WTC11 (cell line): ENCODE measurements around the gene DCLK2. TPM values are rescaled to one million over a fixed set of nuclear protein-coding genes. Genes with fewer than 3 reads are reported as not detected.

Experiments used
- ATAC-seq: fragments of 200-7000 bp; cut with Tn5 transposase; 2 replicates; pipeline ENCODE4 v1.10.0; 2021; ENCODE audit warnings: mild to moderate bottlenecking, moderate library complexity
- CTCF ChIA-PET: fragments of 300-600 bp; sonication (Branson Sonifier 250); formaldehyde crosslinking; loops from one replicate; lab custom pipeline; 2021; ENCODE audit warnings: antibody characterized with exemption; lab: Charles Lee
- POLR2A ChIA-PET: fragments of 350-600 bp; sonication (Branson Sonifier 250); formaldehyde crosslinking; loops from one replicate; lab custom pipeline; 2021; ENCODE audit warnings: antibody characterized with exemption; lab: Charles Lee
- DNase-seq: peaks from one replicate; pipeline ENCODE4 v3.0.0; 2021; ENCODE audit warnings: low spot score
- H3K27ac Mint-ChIP-seq: 2 replicates; pipeline ENCODE4 v1.8.0; 2021; ENCODE audit warnings: mixed read lengths
- H3K27me3 Mint-ChIP-seq: 2 replicates; pipeline ENCODE4 v1.8.0; 2021; ENCODE audit warnings: low read depth, mild to moderate bottlenecking, moderate library complexity, mixed read lengths
- H3K36me3 Mint-ChIP-seq: 2 replicates; pipeline ENCODE4 v1.8.0; 2021; ENCODE audit warnings: mixed read lengths
- H3K4me1 Mint-ChIP-seq: 2 replicates; pipeline ENCODE4 v1.8.0; 2022; ENCODE audit warnings: mixed read lengths
- H3K4me3 Mint-ChIP-seq: 2 replicates; pipeline ENCODE4 v1.8.0; 2021; ENCODE audit warnings: mild to moderate bottlenecking, moderate library complexity, mixed read lengths
- H3K9me3 Mint-ChIP-seq: 2 replicates; pipeline ENCODE4 v1.8.0; 2021; ENCODE audit warnings: mixed read lengths
- ATF6 ChIP-seq: sonication (generic); formaldehyde crosslinking; IDR thresholded peaks from 2 replicates; pipeline ENCODE4 v1.8.1; 2023; ENCODE audit warnings: mild to moderate bottlenecking, missing genetic modification reagents
- E2F4 ChIP-seq: sonication (generic); formaldehyde crosslinking; IDR thresholded peaks from 2 replicates; pipeline ENCODE4 v1.8.1; 2022; ENCODE audit warnings: low read depth, mild to moderate bottlenecking, moderate library complexity, missing genetic modification reagents, borderline replicate concordance
- E2F5 ChIP-seq: sonication (generic); formaldehyde crosslinking; IDR thresholded peaks from 2 replicates; pipeline ENCODE4 v1.8.1; 2022; ENCODE audit warnings: mild to moderate bottlenecking, moderate library complexity, missing genetic modification reagents
- MYBL2 ChIP-seq: sonication (generic); formaldehyde crosslinking; IDR thresholded peaks from 2 replicates; pipeline ENCODE4 v1.8.1; 2023; ENCODE audit warnings: mild to moderate bottlenecking, moderate library complexity, missing genetic modification reagents
- ZNF121 ChIP-seq: sonication (generic); formaldehyde crosslinking; IDR thresholded peaks from 2 replicates; pipeline ENCODE4 v1.8.0; 2023; ENCODE audit warnings: missing genetic modification reagents
- total RNA-seq: library from RNA; stranded (reverse); gene quantifications from 3 replicates; pipeline ENCODE4 v1.2.3, GENCODE V29; 2021
- TF ChIP-seq, protein P1 (sequence below): sonication (generic); formaldehyde crosslinking; IDR thresholded peaks from 2 replicates; pipeline ENCODE4 v1.8.0; 2022; ENCODE audit warnings: missing genetic modification reagents
- TF ChIP-seq, protein P2 (sequence below): sonication (generic); formaldehyde crosslinking; IDR thresholded peaks from 2 replicates; pipeline ENCODE4 v1.8.1; 2023; ENCODE audit warnings: mild to moderate bottlenecking, missing genetic modification reagents
- TF ChIP-seq, protein P3 (sequence below): fragments of 200-600 bp; IDR thresholded peaks from 2 replicates; pipeline ENCODE4 v1.8.0; 2022; ENCODE audit warnings: antibody characterized with exemption
- TF ChIP-seq, protein P4 (sequence below): sonication (generic); formaldehyde crosslinking; IDR thresholded peaks from 2 replicates; pipeline ENCODE4 v1.8.1; 2023; ENCODE audit warnings: mild to moderate bottlenecking, missing genetic modification reagents, moderate library complexity
- TF ChIP-seq, protein P5 (sequence below): sonication (generic); formaldehyde crosslinking; IDR thresholded peaks from 2 replicates; pipeline ENCODE4 v1.8.0; 2023; ENCODE audit warnings: missing genetic modification reagents

Gene DCLK2
- total RNA-seq, 1 experiment from 2014 or later, result 0.17 TPM

DNA sequence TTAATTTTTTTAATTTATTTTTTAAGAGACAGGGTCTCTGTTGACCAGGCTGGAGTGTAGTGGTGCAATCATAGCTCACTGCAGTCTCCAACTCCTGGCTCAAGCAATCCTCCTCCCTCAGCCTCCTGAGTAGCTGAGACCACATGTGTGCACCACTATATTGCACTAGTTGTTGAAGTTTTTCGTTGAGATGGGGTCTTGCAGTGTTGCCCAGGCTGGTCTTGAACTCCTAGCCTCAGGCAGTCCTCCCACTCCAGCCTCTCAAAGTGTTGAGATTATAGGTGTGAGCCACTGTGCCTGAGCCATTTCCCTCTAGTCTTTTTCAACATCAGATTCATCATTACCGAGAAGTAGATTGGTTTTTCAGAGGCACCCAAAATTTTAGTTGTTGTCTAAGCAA, 165.7 kb downstream of the DCLK2 start:
- TF ChIP-seq ZNF121 (CRISPR knock-in tag) (peak; percentile 86), E2F4 (no peak), E2F5 (no peak)
- TF ChIP-seq, protein P1, sequence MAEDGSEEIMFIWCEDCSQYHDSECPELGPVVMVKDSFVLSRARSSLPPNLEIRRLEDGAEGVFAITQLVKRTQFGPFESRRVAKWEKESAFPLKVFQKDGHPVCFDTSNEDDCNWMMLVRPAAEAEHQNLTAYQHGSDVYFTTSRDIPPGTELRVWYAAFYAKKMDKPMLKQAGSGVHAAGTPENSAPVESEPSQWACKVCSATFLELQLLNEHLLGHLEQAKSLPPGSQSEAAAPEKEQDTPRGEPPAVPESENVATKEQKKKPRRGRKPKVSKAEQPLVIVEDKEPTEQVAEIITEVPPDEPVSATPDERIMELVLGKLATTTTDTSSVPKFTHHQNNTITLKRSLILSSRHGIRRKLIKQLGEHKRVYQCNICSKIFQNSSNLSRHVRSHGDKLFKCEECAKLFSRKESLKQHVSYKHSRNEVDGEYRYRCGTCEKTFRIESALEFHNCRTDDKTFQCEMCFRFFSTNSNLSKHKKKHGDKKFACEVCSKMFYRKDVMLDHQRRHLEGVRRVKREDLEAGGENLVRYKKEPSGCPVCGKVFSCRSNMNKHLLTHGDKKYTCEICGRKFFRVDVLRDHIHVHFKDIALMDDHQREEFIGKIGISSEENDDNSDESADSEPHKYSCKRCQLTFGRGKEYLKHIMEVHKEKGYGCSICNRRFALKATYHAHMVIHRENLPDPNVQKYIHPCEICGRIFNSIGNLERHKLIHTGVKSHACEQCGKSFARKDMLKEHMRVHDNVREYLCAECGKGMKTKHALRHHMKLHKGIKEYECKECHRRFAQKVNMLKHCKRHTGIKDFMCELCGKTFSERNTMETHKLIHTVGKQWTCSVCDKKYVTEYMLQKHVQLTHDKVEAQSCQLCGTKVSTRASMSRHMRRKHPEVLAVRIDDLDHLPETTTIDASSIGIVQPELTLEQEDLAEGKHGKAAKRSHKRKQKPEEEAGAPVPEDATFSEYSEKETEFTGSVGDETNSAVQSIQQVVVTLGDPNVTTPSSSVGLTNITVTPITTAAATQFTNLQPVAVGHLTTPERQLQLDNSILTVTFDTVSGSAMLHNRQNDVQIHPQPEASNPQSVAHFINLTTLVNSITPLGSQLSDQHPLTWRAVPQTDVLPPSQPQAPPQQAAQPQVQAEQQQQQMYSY (CRISPR knock-in tag), result no peak
- ChIA-PET CTCF (interaction anchor here (0.7 to 2.1 kb wide), 9 partner anchors 8 to 270 kb away, joined by 3 to 15 read pairs (median 7); partner anchors contain the start of gene DCLK2), POLR2A (no interaction called here)
- peaks cover 2% of the 10 kb centered on the region; the same call in 1 of the 2 replicates for H3K9me3 Mint-ChIP-seq
- no peaks in the 10 kb centered on the region for H3K36me3 Mint-ChIP-seq
- ATAC-seq (no peak), DNase-seq (no peak)
- no peak overlapping the region for H3K4me3 Mint-ChIP-seq
- H3K27ac Mint-ChIP-seq, result peak overlapping the region; percentile 37; the same call in 1 of the 2 replicates
- H3K4me1 Mint-ChIP-seq, result peaks cover 49% of the 10 kb centered on the region
- no peaks in the 10 kb centered on the region; the same call in 1 of the 2 replicates for H3K27me3 Mint-ChIP-seq

DNA sequence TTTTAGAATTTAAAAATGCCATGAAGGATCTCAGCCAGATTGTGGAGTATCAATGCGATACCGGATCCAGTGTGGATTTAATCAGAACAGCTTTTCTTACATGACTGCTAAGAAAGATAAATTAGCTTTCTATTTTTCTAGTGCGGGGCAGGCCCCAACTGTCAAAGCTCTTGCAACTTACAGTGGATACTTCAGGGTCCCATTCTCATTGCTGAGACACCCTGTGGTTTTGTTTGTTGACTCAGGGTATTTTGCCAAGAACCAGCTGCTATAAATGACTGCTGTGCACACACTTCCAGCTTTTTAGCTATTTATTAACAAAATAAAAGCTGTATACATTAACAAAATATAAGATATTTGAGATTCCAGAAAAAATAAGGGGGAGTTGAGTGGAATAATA, 166.4 kb downstream of the DCLK2 start:
- Mint-ChIP-seq H3K4me1 (peaks cover 54% of the 10 kb centered on the region), H3K9me3 (peaks cover 2% of the 10 kb centered on the region; the same call in 1 of the 2 replicates), H3K4me3 (no peak overlapping the region), H3K27ac (0 out of 2 replicates have a peak overlapping the region, but pooled peaks have one; percentile 37), H3K36me3 (no peaks in the 10 kb centered on the region), H3K27me3 (no peaks in the 10 kb centered on the region; the same call in 1 of the 2 replicates)
- ChIA-PET POLR2A (no interaction called here), CTCF (interaction anchor here (1.6 to 1.9 kb wide), 2 partner anchors 13 to 35 kb away, joined by 7 to 9 read pairs; no protein-coding TSS in a partner anchor)
- ATAC-seq (peak; percentile 61), DNase-seq (no peak)
- TF ChIP-seq, protein P2, sequence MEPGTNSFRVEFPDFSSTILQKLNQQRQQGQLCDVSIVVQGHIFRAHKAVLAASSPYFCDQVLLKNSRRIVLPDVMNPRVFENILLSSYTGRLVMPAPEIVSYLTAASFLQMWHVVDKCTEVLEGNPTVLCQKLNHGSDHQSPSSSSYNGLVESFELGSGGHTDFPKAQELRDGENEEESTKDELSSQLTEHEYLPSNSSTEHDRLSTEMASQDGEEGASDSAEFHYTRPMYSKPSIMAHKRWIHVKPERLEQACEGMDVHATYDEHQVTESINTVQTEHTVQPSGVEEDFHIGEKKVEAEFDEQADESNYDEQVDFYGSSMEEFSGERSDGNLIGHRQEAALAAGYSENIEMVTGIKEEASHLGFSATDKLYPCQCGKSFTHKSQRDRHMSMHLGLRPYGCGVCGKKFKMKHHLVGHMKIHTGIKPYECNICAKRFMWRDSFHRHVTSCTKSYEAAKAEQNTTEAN (CRISPR knock-in tag), result no peak
- TF ChIP-seq, protein P1 (CRISPR knock-in tag), result no peak
- TF ChIP-seq, protein P3, sequence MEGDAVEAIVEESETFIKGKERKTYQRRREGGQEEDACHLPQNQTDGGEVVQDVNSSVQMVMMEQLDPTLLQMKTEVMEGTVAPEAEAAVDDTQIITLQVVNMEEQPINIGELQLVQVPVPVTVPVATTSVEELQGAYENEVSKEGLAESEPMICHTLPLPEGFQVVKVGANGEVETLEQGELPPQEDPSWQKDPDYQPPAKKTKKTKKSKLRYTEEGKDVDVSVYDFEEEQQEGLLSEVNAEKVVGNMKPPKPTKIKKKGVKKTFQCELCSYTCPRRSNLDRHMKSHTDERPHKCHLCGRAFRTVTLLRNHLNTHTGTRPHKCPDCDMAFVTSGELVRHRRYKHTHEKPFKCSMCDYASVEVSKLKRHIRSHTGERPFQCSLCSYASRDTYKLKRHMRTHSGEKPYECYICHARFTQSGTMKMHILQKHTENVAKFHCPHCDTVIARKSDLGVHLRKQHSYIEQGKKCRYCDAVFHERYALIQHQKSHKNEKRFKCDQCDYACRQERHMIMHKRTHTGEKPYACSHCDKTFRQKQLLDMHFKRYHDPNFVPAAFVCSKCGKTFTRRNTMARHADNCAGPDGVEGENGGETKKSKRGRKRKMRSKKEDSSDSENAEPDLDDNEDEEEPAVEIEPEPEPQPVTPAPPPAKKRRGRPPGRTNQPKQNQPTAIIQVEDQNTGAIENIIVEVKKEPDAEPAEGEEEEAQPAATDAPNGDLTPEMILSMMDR, result no peak
- TF ChIP-seq MYBL2 (no peak), ATF6 (no peak), E2F5 (no peak)
- TF ChIP-seq, protein P4, sequence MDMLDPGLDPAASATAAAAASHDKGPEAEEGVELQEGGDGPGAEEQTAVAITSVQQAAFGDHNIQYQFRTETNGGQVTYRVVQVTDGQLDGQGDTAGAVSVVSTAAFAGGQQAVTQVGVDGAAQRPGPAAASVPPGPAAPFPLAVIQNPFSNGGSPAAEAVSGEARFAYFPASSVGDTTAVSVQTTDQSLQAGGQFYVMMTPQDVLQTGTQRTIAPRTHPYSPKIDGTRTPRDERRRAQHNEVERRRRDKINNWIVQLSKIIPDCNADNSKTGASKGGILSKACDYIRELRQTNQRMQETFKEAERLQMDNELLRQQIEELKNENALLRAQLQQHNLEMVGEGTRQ (CRISPR knock-in tag), result no peak
- TF ChIP-seq, protein P5, sequence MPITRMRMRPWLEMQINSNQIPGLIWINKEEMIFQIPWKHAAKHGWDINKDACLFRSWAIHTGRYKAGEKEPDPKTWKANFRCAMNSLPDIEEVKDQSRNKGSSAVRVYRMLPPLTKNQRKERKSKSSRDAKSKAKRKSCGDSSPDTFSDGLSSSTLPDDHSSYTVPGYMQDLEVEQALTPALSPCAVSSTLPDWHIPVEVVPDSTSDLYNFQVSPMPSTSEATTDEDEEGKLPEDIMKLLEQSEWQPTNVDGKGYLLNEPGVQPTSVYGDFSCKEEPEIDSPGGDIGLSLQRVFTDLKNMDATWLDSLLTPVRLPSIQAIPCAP (CRISPR knock-in tag), result no peak
